HG03460 (cell line): ENCODE data around the gene CDH26.

Experiments used
- ATAC-seq: cut with Tn5 transposase; IDR thresholded peaks from one replicate; pipeline ENCODE4 v1.9.1; 2021; ENCODE audit not compliant: unreplicated experiment

The CDH26 gene

DNA sequence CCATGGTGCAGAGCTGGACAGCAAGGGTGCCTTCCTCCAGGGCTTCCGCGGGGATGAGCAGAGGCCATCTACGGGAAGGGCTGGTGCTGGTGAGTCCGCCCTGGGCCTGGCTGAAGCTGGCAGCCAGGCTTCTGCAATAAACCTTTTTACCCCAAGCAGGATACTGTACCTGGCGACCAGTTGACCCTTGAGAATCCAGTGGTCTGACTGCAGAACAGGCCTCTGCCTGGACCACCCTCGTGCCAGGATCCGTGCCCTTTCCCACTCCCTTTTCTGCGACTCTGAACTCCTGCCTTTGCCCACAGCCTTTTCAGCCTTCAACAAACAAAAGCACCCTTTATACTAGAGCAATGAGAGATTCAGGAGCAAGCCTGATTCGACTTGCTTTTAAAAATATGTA, 18.9 kb downstream of the CDH26 start:
- ATAC-seq, result no peak

DNA sequence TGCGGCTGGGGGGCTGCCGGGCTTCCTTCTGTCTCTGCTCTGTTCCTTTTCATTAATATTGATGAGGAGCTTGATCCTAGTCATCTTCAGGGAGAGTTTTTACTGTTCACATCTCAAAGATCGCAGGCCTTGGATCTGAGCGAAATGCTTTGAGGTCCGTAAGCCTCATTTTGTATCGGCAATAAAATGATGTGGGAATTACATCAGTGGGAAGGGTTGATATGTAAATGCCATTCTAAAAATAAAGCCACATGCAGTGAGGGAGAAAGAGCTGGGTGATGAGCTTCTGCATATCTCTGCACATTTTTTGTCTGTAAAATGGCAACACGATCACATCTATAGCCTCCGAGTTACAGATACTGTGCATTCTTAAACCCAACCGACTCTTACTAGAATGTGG, 24.9 kb downstream of the CDH26 start:
- ATAC-seq, result no peak

DNA sequence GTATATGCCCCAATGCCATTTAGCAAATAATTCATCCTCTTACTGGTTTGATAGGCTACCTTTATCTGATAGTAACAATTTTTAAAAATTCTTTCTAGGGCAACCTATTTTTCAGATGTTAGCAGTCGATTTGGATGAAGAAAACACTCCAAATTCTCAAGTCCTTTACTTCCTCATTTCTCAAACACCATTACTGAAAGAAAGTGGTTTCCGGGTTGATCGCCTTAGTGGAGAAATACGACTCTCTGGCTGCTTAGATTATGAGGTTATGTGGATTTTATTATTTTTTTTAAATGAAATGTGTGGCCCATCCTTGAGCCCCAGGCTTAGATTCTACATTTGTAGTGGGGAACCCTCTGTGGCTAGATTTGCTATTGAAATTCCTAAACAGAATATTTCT, 26.3 kb downstream of the CDH26 start:
- no peak for ATAC-seq

DNA sequence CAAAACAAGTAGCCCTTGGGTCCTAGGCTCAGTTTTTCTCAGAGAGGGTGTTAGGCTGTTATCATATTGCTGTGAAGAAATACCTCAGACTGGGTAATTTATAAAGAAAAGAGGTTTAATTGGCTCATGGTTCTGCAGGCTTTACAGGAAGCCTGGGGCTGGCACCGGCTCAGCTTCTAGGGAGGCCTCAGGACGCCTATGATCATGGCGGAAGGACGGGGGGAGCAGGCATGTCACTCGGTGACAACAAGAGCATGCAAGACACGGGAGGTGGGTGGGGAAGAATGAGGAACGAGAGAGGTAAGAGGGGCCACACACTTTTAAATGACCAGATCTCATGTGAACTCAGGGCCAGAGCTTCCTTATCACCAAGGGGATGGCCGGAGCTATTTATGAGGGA, 26.9 kb downstream of the CDH26 start:
- no peak for ATAC-seq

DNA sequence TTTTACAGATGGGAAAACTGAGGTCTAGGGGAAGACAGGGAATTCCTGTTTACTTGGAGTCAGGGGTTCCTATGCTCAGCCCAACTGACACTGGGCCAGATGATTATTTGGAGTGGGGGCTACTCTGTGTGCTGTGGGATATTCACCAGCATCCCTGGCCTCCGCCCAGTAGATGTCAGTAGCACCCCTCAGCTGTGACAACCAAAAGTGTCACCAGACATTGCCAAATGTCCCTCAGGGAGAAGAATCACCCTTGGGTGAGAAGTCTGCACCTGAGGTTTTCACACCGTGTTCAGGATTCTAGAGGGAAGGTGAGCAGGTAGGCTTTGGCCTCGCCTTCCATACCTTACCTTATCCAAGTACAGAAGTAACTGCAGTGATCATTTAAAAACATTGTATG, 27.6 kb downstream of the CDH26 start:
- no peak for ATAC-seq

DNA sequence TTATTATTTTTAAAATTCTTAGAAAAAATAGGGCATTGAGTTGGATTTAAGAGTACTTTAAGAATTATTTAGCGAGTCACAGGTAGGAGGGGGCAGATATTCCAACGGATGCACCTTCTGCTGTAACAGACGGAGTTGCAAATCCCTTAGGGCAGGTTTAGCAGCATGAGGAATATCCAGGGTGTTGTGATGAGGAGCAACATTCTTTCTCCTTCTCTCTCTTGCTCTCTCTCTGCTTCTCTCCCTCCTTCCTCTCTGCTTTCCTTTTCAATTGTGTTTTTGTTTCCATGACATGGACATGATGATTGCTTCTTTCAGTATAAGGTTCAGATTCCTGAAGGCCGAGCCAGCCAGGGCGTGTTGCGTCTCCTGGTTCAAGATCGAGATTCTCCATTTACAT, 28.9 kb downstream of the CDH26 start:
- ATAC-seq, result no peak

DNA sequence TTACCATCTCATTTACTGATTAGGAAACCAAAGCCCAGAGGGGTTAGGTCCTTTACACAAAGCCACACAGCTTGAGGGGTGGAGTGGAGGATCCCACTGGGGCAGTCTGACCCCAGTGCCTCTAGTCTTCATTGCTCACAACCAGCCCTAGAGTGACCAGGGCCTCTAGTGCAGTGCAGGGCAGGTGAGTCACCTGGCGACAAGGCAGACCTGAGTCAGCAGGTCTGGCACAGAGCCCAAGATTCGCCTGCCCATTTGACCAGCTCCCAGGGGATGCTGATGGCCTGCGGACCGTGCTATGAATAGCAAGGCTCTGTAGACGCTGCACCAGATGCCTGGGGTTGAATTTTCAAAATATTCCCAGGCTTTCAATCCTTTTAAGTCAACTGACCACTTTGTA, 29.9 kb downstream of the CDH26 start:
- ATAC-seq, result no peak

DNA sequence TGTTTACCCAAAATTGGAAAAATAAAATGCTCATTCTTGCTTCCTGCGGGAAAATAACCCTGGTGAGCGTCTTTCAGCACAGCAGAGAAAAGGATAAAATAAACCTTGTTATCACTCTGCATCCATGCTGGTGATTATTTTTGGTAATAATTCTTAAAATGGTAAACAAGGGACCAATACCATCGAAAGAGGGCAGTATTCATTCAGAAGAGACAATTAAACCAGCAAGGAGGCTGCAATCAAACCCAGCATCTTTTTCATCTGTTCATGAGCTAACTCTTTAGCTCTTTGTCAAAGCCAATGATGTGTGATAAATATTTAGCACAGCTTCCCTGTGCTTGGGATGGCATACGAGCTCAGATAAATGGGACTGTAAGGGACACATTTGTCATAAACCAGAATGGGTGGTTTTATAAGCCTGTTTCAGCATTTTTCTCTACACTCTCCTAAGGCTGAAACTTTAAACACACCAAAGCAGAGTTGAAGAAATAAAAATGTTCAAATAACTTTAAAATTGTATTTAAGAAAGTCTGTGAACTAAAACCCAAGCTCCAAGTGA, 34.4 kb downstream of the CDH26 start:
- no peak for ATAC-seq

DNA sequence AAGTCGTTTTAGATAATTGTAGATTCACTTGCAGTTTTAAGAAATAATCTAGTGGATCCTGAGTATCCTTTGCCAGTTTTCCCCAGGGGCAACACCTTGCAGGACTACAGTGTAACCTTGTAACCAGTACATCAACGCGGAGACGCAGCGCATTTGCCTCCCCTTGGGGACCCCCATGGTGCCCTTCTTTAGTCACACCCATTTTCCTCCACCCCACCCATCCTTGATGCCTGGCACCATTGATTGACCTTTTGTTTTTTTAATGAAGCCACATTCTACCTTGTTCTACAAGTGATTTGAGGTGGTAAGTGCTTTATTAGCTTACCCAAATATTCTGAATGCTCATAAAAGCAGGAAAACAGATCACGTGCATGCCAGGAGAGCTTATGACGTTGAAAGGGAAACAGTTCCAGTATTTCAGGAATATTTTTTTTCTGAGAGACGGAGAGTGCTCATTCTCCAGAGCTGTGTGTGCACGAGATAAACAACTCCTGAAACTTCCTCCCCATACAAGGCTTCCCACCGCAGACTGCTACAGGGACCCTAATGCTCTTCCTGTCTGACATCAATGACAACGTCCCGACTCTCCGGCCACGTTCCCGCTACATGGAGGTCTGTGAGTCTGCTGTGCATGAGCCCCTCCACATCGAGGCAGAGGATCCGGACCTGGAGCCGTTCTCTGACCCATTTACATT, 35.7 kb downstream of the CDH26 start:
- ATAC-seq, result no peak

DNA sequence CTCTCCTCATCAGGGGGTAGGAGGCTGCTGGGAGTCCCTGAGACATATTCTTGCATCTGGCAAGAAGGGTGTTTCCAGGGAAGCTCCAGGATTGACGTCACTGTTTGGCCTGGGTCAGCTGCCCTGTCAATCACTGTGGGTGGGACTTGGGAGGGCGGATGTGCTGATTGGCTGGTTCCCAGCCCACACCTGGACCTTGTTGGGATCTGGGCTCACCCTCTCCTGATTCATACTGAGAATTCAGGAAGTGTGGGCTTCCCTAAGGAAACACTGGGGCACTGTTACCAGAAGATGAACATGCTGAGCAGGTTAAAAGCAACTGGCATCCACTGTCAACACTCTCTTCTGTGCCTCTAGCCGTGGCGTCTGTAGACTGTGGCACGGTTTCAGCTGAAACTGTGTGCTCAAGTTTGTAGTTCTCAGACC, 36.5 kb downstream of the CDH26 start:
- ATAC-seq, result no peak

DNA sequence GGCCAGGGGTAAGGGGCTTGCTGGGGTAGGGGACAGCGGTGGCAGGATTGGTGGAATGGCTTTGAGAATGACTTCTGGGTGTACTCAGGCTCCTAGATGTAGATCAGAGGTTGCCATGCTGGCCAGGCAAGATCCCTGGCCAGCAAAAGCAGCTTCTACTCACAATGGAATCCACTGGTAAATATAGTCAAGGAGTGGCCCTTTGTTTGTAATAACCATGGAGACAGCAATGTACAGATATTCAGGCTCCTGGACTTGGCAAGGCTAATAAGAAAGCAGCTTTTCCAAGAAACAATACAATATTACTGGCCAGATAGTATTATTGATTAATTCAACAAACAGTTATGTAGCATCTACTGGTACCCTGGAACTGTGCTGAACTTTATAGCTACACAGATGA, 37.9 kb downstream of the CDH26 start:
- ATAC-seq, result no peak

DNA sequence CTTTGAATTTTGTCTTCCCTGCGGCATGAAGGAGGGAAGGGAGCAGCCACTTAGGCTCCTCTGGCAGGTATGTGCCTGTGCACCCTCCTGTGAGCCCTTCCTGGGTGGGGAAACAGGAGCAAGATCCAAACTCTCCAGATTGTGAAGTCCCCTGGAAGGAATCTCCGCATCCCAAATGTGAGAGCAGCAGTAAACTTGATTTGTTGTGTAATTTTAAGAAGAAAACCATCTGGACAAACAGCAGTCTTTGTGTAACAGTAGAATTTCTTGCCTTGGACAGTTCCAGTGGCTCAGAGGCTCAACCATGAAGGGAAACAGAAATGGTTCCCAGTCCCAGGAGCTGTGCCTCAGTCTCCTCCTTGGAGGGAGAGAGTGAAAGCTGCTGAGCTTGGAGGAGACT, 39.7 kb downstream of the CDH26 start:
- no peak for ATAC-seq

DNA sequence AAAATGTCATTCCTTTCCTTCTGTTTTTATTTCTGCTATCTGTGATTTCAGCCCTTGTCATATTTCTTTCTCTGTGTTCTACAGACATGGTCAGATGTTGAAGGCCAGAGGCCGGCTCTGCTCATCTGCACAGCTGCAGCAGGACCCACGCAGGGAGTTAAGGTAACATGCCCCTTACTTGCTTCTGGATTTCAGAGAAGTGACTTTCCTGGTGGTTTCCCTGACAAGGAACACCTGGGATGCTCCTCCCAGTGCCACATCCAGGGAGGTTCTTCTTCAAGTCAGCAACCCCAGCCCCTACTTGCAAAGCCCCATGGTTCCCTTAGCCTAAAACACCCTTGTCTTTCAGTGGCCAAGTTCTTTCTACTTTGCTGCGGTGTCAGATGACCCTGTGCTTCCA, 41.3 kb downstream of the CDH26 start:
- ATAC-seq, result no peak

DNA sequence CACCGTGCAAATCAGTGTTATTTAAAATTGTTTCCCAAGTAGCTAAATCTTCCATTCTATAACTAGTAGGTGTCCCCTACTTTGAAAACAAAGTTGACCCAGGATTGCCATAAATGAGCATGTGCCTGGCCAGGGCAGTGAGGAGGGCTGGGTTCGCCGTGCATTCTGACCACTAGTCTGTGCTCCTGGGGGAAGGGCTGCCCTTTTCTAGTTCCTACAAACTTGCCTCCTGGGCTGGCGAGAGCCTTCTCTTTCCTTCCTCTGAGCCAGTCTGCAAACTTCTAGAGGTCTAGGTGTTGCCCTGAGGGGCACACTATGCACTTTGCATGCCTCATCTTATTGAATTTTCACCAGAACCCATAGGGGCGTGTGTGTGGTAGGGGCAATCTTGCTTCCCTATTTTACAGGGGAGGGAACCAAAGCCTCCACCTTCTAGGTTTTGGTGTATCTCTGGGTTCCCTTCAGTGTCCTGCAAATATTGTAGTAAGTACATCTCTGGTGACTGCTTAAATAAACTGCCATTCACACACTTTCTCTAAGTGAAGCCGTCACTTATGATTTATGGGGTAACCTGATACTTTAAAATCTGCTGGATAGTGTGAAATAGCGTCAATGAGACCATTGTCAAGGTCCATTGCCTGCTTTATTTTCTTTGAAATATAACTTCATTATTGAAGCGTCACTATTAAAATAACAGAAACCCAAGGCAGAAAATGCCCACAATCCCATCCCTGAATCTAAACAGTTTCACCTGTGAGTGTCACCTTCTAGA, 42.2 kb downstream of the CDH26 start:
- ATAC-seq, result no peak

DNA sequence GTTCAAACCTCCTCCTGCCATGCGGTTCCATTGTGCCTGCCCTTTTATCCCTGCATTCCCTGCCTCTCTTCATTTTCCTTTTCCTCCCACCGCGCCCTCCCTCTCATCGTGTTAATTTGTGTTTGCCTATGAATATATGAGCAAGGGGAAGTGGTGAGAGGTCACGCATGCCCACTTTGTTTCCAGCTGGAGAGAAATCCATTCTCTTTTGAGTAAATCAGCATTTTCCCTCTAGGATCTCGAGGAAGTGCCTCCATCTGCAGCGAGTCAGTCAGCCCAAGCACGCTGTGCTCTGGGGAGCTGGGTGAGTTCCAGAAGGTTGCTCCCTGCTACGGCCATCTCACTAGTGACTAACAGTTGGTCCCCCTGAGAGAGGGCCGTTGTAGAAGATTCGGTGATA, 42.9 kb downstream of the CDH26 start:
- ATAC-seq, result no peak

DNA sequence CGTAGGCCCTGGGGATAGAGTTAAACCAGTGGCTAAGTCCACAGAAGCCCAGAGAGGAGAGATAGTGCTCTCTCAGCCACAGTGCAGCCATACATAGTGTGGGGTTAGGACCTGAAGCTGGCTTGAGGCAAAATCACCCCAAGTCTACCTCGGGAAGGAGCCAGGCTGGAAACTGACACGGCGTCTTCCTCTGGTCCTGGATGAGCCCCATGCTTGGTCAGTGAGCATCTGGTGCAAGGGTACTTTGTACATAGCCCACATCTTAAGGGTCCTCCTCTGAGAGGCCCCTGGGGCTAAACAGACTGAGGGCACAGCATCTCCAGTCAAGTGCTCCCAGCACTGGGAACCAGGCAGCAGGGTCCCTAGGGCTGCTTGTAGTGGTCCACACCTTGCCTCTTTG, 45.6 kb downstream of the CDH26 start:
- ATAC-seq, result no peak

DNA sequence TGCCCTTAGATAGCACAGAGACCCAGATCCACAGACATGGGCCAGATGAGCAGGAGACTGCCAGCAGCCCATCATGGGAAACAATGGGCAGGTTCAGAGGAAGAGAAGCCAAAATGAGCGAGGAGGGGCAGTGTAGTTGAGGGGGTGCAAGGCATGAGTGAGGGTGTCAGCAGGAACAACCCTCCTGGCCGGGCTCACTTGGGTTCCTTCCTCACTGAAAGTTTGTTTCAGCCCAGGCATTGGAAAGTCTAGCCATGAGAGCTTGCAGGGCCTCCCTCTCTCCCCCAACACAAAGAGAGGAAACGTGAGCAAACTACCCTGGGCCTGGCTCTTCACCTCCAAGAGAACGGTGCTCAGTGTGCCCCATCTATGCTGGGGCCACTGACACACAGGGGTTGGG, 48.0 kb downstream of the CDH26 start:
- no peak for ATAC-seq

DNA sequence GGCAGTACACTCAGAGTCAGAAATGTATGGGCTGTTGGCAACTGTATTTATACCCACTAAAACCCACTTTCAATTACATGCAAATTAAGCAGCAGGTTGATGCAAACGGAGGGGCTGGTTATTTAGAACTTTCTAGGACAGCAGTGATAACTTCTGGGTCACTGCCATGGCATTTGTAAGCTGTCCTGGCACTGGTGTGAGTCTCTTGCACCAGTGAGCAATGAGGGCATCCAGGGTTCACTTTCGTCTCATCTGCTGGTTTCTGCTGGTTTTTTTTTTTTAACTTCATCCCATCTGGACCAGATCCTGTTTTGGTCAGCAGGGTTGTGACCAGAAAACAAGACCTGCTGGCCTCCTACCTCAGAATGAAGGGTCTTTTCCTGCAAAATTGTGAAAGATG, 49.2 kb downstream of the CDH26 start:
- ATAC-seq, result no peak

DNA sequence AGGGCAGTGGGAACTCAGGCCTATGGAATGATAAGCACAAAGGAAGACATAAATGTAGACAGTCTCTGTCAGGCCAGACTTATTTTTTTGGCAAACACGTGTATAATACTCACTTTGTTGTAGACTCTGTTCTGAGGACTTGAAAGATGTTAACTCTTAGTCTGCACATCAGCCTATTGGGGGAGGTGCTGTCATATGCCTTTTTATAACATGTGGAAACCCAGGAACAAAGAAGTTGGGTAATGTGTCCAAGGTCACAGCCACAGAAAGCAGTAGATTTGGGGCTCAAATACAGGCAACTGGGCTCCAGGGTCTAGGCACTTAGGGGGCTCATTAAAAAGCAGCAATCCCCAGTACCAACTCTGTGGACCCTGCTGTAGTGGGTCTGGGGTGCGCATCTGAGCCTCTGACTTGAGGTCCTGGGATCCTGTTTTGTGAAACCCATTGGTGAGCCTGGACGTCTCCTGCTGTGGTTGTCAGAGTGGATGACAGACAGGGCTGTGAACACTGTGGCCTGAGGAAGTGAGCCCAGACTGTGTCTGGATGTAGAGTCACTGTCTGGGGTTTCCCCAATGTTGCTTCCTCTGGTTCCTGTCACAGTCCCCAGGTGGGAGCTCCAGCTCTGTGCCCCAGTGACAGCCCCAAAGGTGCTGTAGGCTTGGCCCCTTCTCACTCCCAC, 50.0 kb downstream of the CDH26 start:
- no peak for ATAC-seq

DNA sequence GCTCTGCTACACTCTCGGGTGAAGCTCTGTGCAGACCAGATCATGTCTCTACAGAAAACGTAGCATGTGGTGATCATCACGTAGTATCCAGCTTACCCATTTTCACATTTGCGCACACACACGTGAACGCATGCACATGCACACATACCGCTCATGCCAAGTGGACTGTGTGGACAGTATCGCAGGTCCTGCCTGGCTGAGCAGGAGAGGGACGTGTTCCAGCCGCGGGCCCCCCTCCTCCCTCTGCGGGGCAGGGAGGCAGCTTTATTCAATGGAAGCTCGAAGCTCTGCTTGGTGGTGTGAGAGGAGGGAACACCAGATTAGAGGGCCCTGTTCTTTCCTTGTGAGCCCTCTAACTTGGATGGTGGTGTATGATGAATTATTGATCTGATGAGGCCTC, 51.1 kb downstream of the CDH26 start:
- ATAC-seq, result no peak

DNA sequence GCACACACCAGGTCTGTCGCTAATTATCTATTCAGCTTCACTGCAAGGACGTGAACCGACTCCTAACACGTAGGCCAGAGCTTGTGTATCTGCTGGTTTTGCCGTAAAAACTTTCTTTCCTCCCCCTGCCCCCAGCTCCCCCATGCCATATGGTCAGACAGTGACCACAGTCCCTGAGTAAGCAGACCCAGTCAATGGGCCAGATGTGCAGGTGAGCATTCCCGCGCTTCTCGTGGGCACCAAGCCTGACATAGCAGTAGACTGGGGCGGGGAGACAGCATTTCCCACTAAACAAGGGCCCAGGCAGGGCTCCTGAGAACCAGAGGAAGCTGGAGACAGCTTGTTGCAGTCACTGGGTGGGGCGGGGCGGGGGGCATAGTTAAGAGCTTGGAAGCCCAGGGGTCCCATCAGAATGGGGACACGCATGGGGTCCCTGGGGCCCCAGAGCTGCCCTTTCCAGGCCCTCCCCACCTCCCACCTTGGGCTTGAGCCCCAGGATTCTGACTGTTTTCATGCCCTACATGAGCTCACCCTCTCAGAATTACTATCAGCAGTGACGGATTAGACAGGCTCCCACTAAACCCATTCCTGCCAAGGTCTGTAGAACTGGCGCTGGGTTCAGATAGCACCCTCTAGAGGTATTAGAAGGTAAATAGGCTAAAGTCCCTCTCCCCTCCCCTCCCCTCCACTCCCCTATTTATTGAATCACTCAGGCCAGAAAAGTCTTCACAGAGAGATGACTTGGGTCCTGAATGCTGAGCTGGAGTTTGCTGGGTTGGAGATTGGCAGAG, 51.8 kb downstream of the CDH26 start:
- no peak for ATAC-seq
